Panc1 (cell line): Measurements from ENCODE around the gene SPEM3.

Experiments used
- SIN3A ChIP-seq: IDR thresholded peaks from 2 replicates; pipeline ENCODE4 v1.6.1; 2012; ENCODE audit warnings: low read depth, mild to moderate bottlenecking, low read length, moderate library complexity, borderline replicate concordance; ENCODE audit not compliant: insufficient read depth
- TF ChIP-seq, protein P1 (sequence below): fragments of 450-650 bp; IDR thresholded peaks from 2 replicates; pipeline ENCODE4 v1.5.1; 2017; ENCODE audit warnings: mild to moderate bottlenecking

DNA sequence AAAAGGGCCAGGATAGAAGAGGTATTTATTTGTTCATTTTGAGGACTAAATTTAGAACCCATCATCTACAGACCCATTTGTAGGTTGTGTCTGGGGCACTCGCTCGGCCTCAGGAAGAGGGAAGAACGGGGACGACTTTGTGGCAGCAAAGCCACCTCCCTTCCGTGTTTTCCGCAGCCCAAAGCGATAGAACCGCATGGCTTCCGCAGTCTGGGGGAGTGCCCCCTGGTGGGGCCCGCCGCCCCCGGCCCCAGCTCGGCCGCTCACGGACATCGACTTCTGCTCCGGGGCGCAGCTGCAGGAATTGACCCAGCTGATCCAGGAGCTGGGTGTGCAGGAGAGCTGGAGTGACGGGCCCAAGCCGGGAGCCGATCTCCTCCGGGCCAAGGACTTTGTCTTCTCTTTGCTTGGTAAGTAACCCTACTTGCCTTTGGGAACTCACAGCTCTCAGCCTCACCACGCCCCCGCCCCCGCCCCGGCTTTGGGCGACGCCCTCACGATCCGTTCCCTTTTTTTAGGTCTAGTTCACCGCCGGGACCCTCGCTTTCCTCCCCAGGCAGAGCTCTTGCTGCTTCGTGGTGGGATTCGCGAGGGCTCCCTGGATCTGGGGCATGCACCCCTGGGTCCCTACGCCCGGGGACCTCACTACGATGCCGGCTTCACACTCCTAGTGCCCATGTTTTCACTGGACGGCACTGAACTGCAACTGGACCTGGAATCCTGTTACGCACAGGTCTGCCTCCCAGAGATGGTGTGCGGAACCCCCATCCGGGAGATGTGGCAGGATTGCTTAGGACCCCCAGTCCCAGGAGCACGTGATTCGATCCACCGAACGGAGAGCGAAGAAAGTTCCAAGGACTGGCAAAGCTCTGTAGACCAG is 7.3 kb downstream of the SPEM3 start:
- TF ChIP-seq, protein P1, sequence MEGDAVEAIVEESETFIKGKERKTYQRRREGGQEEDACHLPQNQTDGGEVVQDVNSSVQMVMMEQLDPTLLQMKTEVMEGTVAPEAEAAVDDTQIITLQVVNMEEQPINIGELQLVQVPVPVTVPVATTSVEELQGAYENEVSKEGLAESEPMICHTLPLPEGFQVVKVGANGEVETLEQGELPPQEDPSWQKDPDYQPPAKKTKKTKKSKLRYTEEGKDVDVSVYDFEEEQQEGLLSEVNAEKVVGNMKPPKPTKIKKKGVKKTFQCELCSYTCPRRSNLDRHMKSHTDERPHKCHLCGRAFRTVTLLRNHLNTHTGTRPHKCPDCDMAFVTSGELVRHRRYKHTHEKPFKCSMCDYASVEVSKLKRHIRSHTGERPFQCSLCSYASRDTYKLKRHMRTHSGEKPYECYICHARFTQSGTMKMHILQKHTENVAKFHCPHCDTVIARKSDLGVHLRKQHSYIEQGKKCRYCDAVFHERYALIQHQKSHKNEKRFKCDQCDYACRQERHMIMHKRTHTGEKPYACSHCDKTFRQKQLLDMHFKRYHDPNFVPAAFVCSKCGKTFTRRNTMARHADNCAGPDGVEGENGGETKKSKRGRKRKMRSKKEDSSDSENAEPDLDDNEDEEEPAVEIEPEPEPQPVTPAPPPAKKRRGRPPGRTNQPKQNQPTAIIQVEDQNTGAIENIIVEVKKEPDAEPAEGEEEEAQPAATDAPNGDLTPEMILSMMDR, result no peak
- TF ChIP-seq SIN3A, result peak; percentile 54; the same call in 1 of the 2 replicates
